Kidney epithelial cell (primary cell): ENCODE measurements around the gene SIRT6. TPM values are rescaled to one million over a fixed set of nuclear protein-coding genes. Genes with fewer than 3 reads are reported as not detected.

ENCODE experiments used
- DNase-seq: peaks from one replicate; pipeline ENCODE4 v3.0.0-alpha.2; 2010; ENCODE audit warnings: low read depth
- H3K27me3 ChIP-seq: 2 replicates; pipeline ENCODE4 v1.6.0; 2011; ENCODE audit warnings: low read length; ENCODE audit not compliant: control insufficient read depth, insufficient read depth
- H3K36me3 ChIP-seq: 2 replicates; pipeline ENCODE4 v1.5.1; 2011; ENCODE audit warnings: low read length; ENCODE audit not compliant: control insufficient read depth, insufficient read depth
- H3K4me3 ChIP-seq: 2 replicates; pipeline ENCODE4 v1.5.1; 2011; ENCODE audit warnings: low read depth, mild to moderate bottlenecking, control low read depth, low read length
- total RNA-seq: library from RNA; depleted of rRNA; stranded (reverse); fragments of >200 nt; gene quantifications from 2 replicates; pipeline ENCODE4 v1.2.3, GENCODE V29; 2015
- TF ChIP-seq, protein P1 (sequence below): IDR thresholded peaks from 2 replicates; pipeline ENCODE4 v1.5.1; 2011; ENCODE audit warnings: mild to moderate bottlenecking, moderate library complexity, low read length, control low read depth, inconsistent platforms; ENCODE audit not compliant: insufficient read depth, poor library complexity, severe bottlenecking

SIRT6 gene
- total RNA-seq, 1 donor from 2014 or later: 59.2 TPM

DNA sequence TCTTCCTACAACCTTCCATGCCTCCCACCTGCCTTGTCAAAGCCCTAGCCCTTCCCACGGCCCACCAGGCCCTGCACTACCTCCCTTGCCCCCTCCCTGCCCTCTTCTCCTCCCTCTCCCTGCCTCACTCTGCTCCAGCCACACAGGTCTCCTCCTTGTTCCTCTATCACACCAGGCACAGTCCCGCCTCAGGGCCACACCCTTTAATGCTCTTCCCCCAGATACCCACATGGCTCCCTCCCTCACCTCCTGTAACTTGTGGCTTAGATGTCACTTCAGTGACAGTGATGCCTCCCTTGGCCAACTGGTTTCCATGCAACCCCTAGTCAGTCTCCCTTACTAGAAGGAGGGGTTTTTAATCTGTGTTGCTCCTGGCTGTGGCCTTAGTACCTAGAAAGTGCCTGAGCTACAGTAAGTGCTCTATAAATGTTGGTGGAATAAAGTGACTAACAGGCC lies 1.3 kb downstream of the SIRT6 start:
- Histone ChIP-seq H3K27me3 (peaks cover 4% of the 10 kb centered on the region), H3K36me3 (no peaks in the 10 kb centered on the region), H3K4me3 (no peak overlapping the region)
- TF ChIP-seq, protein P1, sequence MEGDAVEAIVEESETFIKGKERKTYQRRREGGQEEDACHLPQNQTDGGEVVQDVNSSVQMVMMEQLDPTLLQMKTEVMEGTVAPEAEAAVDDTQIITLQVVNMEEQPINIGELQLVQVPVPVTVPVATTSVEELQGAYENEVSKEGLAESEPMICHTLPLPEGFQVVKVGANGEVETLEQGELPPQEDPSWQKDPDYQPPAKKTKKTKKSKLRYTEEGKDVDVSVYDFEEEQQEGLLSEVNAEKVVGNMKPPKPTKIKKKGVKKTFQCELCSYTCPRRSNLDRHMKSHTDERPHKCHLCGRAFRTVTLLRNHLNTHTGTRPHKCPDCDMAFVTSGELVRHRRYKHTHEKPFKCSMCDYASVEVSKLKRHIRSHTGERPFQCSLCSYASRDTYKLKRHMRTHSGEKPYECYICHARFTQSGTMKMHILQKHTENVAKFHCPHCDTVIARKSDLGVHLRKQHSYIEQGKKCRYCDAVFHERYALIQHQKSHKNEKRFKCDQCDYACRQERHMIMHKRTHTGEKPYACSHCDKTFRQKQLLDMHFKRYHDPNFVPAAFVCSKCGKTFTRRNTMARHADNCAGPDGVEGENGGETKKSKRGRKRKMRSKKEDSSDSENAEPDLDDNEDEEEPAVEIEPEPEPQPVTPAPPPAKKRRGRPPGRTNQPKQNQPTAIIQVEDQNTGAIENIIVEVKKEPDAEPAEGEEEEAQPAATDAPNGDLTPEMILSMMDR: no peak
- DNase-seq: no peak

DNA sequence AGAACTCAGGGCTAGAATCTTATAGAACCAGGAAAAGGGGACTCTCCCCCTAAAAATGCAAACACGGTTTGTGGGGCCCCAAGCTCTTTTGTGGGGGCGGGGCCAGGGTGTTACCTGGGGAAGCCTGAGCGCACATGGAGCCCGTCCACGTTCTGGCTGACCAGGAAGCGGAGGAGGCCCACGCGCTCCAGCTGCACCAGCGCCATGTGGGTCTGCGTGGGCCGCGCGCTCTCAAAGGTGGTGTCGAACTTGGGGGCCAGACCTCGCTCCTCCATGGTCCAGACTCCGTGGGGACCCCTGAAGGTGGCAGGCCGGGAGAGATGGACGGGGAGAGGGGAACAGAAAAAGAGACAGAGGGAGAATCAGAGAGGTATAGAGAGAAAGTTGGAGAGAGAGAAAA lies 3.4 kb downstream of the SIRT6 start:
- Histone ChIP-seq H3K36me3 (peaks cover 1% of the 10 kb centered on the region), H3K4me3 (no peak overlapping the region), H3K27me3 (peaks cover under 1% of the 10 kb centered on the region)
- DNase-seq: no peak
- TF ChIP-seq, protein P1: no peak

DNA sequence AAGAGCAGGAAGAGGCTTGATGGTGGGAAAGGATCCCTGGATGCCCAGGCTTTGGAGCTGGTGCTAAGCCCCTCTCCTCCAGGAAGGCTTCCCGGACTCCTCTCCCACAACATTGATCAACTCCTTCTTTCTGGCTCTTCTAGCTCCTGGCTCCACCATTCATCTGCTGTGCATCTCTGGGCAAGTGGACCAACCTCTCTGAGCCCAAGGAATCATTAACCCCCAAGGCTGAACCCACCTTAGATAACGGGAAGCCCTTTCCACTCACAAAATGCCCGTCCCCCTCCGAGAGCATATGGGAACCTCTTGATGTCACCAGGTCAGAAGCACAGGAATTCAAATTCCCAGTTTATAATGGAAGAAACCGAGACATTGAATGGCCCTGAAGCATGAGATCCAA lies 5.2 kb downstream of the SIRT6 start:
- H3K36me3 ChIP-seq: peaks cover 1% of the 10 kb centered on the region
- H3K27me3 ChIP-seq: peaks cover 11% of the 10 kb centered on the region

DNA sequence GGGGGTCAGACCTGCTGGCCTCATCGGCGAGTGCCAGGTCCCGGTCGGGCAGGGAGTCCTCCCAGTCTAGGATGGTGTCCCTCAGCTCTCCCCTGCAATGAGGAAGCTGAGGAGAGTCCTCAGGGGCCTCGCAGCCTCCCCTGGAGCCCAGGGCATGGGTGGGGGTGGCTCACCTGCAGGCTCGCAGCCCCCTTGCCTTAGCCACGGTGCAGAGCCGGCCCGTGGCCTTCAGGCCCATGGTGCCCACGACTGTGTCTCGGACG lies 6.8 kb downstream of the SIRT6 start:
- Histone ChIP-seq H3K27me3 (peaks cover 23% of the 10 kb centered on the region), H3K4me3 (no peak overlapping the region), H3K36me3 (peaks cover 1% of the 10 kb centered on the region)
- TF ChIP-seq, protein P1: no peak
- no peak for DNase-seq

More for the DNA sequence above, 5.2 kb downstream of the SIRT6 start:
- TF ChIP-seq, protein P1: no peak
- H3K4me3 ChIP-seq: no peak overlapping the region
- no peak for DNase-seq

DNA sequence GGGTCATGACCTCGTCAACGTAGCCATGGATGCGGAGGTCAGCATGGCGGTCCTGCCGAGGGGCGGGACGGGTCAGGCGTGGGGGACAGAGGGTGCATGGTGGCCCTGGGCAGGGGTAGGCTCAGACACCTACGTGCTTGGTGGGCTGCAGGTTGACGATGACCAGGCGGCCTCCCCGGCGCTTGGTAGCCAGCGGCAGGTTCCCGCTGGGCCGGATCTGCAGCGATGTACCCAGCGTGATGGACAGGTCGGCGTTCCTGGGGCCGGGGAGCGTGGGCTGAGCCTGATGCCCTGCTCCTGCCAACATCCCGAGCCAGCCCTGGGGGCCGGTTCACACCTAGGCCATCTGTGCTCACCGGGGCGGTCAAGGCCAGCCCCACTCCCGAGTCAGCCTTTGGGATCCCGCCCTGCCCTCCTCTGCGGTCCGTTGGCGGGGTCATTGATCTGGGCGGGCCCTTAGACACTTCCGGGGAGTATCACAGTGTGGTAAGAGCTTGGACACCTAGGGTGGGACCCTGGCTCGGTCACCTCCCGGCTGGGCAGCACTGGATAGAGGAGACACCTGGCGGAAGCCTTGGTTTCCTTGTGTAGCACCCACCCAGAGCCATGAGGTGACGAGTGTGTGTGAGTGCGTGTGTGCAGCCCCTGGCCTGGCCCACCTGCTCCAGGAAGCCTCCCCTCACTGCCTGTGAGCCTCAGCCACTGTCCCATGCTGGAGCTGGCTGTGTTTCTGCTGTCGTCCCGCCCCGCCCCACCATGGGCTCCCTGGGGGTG lies 7.3 kb downstream of the SIRT6 start:
- DNase-seq: no peak
- Histone ChIP-seq H3K4me3 (no peak overlapping the region), H3K36me3 (peaks cover 1% of the 10 kb centered on the region), H3K27me3 (peaks cover 23% of the 10 kb centered on the region)
- TF ChIP-seq, protein P1: no peak
